K562 (cell line): ENCODE data around the gene ARMC12. TPM values are rescaled to one million over a fixed set of nuclear protein-coding genes. Genes with fewer than 3 reads are reported as not detected.

Source experiments
- ATAC-seq: fragments of 200-7000 bp; cut with Tn5 transposase; 3 replicates; pipeline ENCODE4 v1.9.1; 2020; ENCODE audit warnings: moderate library complexity
- BruUV-seq: library from RNA; stranded (reverse); fragments of 400-500 nt; replicated peaks from 2 replicates; lab custom pipeline; 2021; lab: Mats Ljungman, UMichigan
- CTCF ChIA-PET: fragments of 300-600 bp; formaldehyde crosslinking; extraction: SDS; loops from one replicate; lab custom pipeline; 2021; ENCODE audit warnings: low intra/inter-chr PET ratio; lab: Yijun Ruan, JAX
- POLR2A ChIA-PET: fragments of 300-600, 350-650 bp; sonication (Branson Sonifier 250); formaldehyde crosslinking; extraction: SDS; loops from one replicate; lab custom pipeline; 2021; ENCODE audit warnings: antibody characterized with exemption, inconsistent platforms; lab: Yijun Ruan, JAX
- DNase-seq, 4 experiments: peaks; one replicate each; pipeline versions ENCODE4 v3.0.0 to v3.0.0-alpha.2; 2011 to 2018; ENCODE audit warnings: low spot score in 3 of 4, mixed read lengths in 3 of 4; ENCODE audit errors: extremely low read depth in 1 of 4
- FAIRE-seq: peaks from 2 replicates; lab custom pipeline; 2011; peaks lifted over from hg19 to GRCh38; lab: Jason Lieb, UNC
- H2AFZ ChIP-seq: 2 replicates; pipeline ENCODE4 v1.6.0; 2011; ENCODE audit warnings: low read depth, low read length, control low read depth, inconsistent platforms
- H3K27ac ChIP-seq: fragments of 200-600 bp; 3 replicates; pipeline ENCODE4 v1.8.0; 2011; ENCODE audit warnings: low read depth, mild to moderate bottlenecking, control low read depth, inconsistent platforms, low read length, moderate library complexity, mixed read lengths; ENCODE audit errors: extremely low read depth
- H3K27me3 ChIP-seq, 2 experiments: fragments of 300-600 bp in 1 of 2; 2 replicates in 1 of 2; 3 replicates in 1 of 2; pipeline versions ENCODE4 v1.6.0 to v1.8.0; 2011; ENCODE audit warnings: inconsistent platforms in 2 of 2, low read length in 2 of 2, mild to moderate bottlenecking in 1 of 2, mixed read lengths in 1 of 2, moderate library complexity in 1 of 2; ENCODE audit not compliant: control insufficient read depth in 2 of 2, insufficient read depth in 2 of 2
- H3K36me3 ChIP-seq: fragments of 300-600 bp; 3 replicates; pipeline ENCODE4 v1.8.0; 2011; ENCODE audit warnings: mild to moderate bottlenecking, low read length, inconsistent platforms; ENCODE audit not compliant: control insufficient read depth, insufficient read depth
- H3K4me1 ChIP-seq, 2 experiments: fragments of 200-600 bp in 1 of 2; replicated peaks in 1 of 2; 2 replicates in 1 of 2; 3 replicates in 1 of 2; pipeline versions ENCODE4 v1.5.1 to v1.8.0; 2011; ENCODE audit warnings: inconsistent platforms in 2 of 2, low read length in 2 of 2, mild to moderate bottlenecking in 1 of 2, mixed read lengths in 1 of 2, moderate library complexity in 1 of 2; ENCODE audit not compliant: control insufficient read depth in 2 of 2, insufficient read depth in 2 of 2
- H3K4me2 ChIP-seq: 2 replicates; pipeline ENCODE4 v1.6.1; 2011; ENCODE audit warnings: low read length, control low read depth, inconsistent platforms, mixed read lengths; ENCODE audit not compliant: insufficient read depth
- H3K4me3 ChIP-seq: fragments of 200-600 bp; sonication (generic), shearing (Covaris generic); 2 replicates; pipeline ENCODE4 v1.5.1; 2016; ENCODE audit warnings: control low read depth, inconsistent platforms
- H3K79me2 ChIP-seq: fragments of 200-600 bp; 3 replicates; pipeline ENCODE4 v1.8.0; 2011; ENCODE audit warnings: low read length, inconsistent platforms; ENCODE audit not compliant: control insufficient read depth, insufficient read depth
- H3K9ac ChIP-seq, 2 experiments: 2 replicates each; pipeline versions ENCODE4 v1.6.0 to v1.6.1; 2011; ENCODE audit warnings: low read depth in 2 of 2, low read length in 2 of 2, control low read depth in 1 of 2, inconsistent platforms in 1 of 2, mild to moderate bottlenecking in 1 of 2, mixed read lengths in 1 of 2; ENCODE audit not compliant: insufficient read depth in 1 of 2
- H3K9me1 ChIP-seq: one replicate; pipeline ENCODE4 v1.6.0; 2011; ENCODE audit warnings: inconsistent platforms, mild to moderate bottlenecking, low read length, moderate library complexity; ENCODE audit not compliant: control insufficient read depth, insufficient read depth
- H3K9me3 ChIP-seq: replicated peaks from 2 replicates; pipeline ENCODE4 v1.5.1; 2011; ENCODE audit warnings: low read depth, low read length, inconsistent platforms; ENCODE audit not compliant: control insufficient read depth, insufficient read depth
- H4K20me1 ChIP-seq: replicated peaks from 2 replicates; pipeline ENCODE4 v1.6.1; 2011; ENCODE audit warnings: low read length, inconsistent platforms, mixed read lengths; ENCODE audit not compliant: control insufficient read depth, insufficient read depth
- ARID3A ChIP-seq: IDR thresholded peaks from 2 replicates; pipeline ENCODE4 v1.6.1; 2012; ENCODE audit warnings: low read depth, low read length, improper control_type of control experiment, borderline replicate concordance
- CBX3 ChIP-seq, 2 experiments: IDR thresholded peaks; 1 replicate in 1 of 2; 2 replicates in 1 of 2; pipeline ENCODE4 v1.6.1; 2012; ENCODE audit warnings: inconsistent platforms in 2 of 2, low read length in 2 of 2, borderline replicate concordance in 1 of 2, control low read depth in 1 of 2
- CHAMP1 ChIP-seq: fragments of 450-650 bp; IDR thresholded peaks from 2 replicates; pipeline ENCODE4 v1.6.1; 2016; ENCODE audit warnings: mild to moderate bottlenecking
- E2F8 ChIP-seq: fragments of 450-650 bp; IDR thresholded peaks from 2 replicates; pipeline ENCODE4 v1.7.1; 2018; ENCODE audit warnings: mild to moderate bottlenecking, low read depth; ENCODE audit not compliant: partially characterized antibody
- ETS1 ChIP-seq: conservative IDR thresholded peaks from 2 replicates; pipeline ENCODE4 v1.6.1; 2011; ENCODE audit warnings: low read depth, mild to moderate bottlenecking, low read length; ENCODE audit not compliant: control insufficient read depth
- HDAC1 ChIP-seq, 2 experiments: fragments of 450-650 bp; IDR thresholded peaks; 2 replicates each; pipeline ENCODE4 v1.6.1; 2016 to 2017; ENCODE audit warnings: inconsistent platforms in 1 of 2, mild to moderate bottlenecking in 1 of 2, moderate library complexity in 1 of 2
- MCM7 ChIP-seq, 2 experiments: fragments of 450-650 bp; IDR thresholded peaks; 2 replicates each; pipeline ENCODE4 v1.6.1; 2016 to 2018
- NFYB ChIP-seq: IDR thresholded peaks from 2 replicates; pipeline ENCODE4 v1.6.1; 2011; ENCODE audit warnings: mild to moderate bottlenecking, moderate library complexity; ENCODE audit not compliant: insufficient read length; ENCODE audit errors: extremely low read depth
- POLR2B ChIP-seq: fragments of 450-650 bp; IDR thresholded peaks from 2 replicates; pipeline ENCODE4 v1.6.1; 2018; ENCODE audit warnings: low read depth; ENCODE audit not compliant: partially characterized antibody
- STAT5A ChIP-seq: IDR thresholded peaks from 2 replicates; pipeline ENCODE4 v1.6.1; 2012; ENCODE audit warnings: low read length, inconsistent platforms, borderline replicate concordance
- TCF15 ChIP-seq: fragments of 250-450 bp; sonication (Bioruptor Pico); IDR thresholded peaks from 2 replicates; pipeline ENCODE4 v1.8.0; 2022; ENCODE audit warnings: moderate library complexity, mild to moderate bottlenecking, inconsistent platforms
- USF1 ChIP-seq: sonication (generic); formaldehyde crosslinking; IDR thresholded peaks from 2 replicates; pipeline ENCODE4 v1.9.0; 2022; ENCODE audit warnings: mild to moderate bottlenecking, missing genetic modification reagents
- in situ Hi-C: fragments of 300-500 bp; cut with MboI; formaldehyde crosslinking; loops from 4 replicates; pipeline ENCODE4 v1.15.0; 2018; ENCODE audit warnings: inconsistent platforms, mixed read lengths
- intact Hi-C: fragments of 100-400 bp; cut with micrococcal nuclease; formaldehyde crosslinking; loops from 2 replicates; pipeline ENCODE4 v1.14.2; 2022
- polyA plus RNA-seq, 8 experiments: library from polyadenylated mRNA; depleted of rRNA in 4 of 8; stranded (reverse) in 5 of 8; unstranded in 3 of 8; fragments of >200 nt; fragmentation: Nextera tagmentation in 2 of 8; fragmentation: Illumina TruSeq in 1 of 8; extraction: Ambion mirVana in 2 of 8; extraction: Trizol in 1 of 8; gene quantifications; 2 replicates each; pipeline versions ENCODE4 v1.2.1 to v1.2.3, GENCODE V29; 2011 to 2014; ENCODE audit warnings: inconsistent platforms in 1 of 8, missing spikeins in 1 of 8
- total RNA-seq, 7 experiments: library from RNA; depleted of rRNA in 6 of 7; stranded (reverse); fragments of >200 nt in 6 of 7; fragmentation: Illumina TruSeq in 2 of 7; extraction: Trizol in 2 of 7; gene quantifications; 2 replicates each; pipeline versions ENCODE4 v1.2.1 to v1.2.3, GENCODE V29; 2011 to 2021; ENCODE audit warnings: low replicate concordance in 1 of 7

The ARMC12 gene
- total and polyA plus RNA-seq, 9 of the 15 experiments (the other 6 are each of a cell fraction or from before 2014, with no cell fraction given), result 0.09 to 0.58 (median 0.31) TPM; not detected in 3

GRCh38 chr6:35703554-35703953, 33.3 kb upstream of the ARMC12 start:
- peaks cover 20 to 21% of the 10 kb centered on the region in 2 experiments; a peak in 4 of 5 replicates for H3K4me1 ChIP-seq
- peak in 2 of 4 experiments; percentile 66 to 79 for DNase-seq
- no TSS peak for BruUV-seq
- no peaks in the 10 kb centered on the region for H3K27me3 ChIP-seq
- H4K20me1 ChIP-seq, result no peaks in the 10 kb centered on the region
- no peak overlapping the region for H3K4me3 ChIP-seq
- ChIA-PET POLR2A (interaction anchor here (0.5 to 1.0 kb wide), 4 partner anchors 10 to 208 kb away, joined by 3 read pairs; no protein-coding TSS in a partner anchor), CTCF (no interaction called here)
- H3K9me1 ChIP-seq, result no peaks in the 10 kb centered on the region
- H3K9me3 ChIP-seq, result peaks cover 6% of the 10 kb centered on the region
- H2AFZ ChIP-seq, result no peak overlapping the region
- H3K36me3 ChIP-seq, result no peaks in the 10 kb centered on the region
- intact Hi-C loops (no loop called here), in situ Hi-C loops (no loop called here)
- no peak overlapping the region for H3K27ac ChIP-seq
- H3K79me2 ChIP-seq, result no peaks in the 10 kb centered on the region
- H3K9ac ChIP-seq, result no peak overlapping the region
- H3K4me2 ChIP-seq, result no peak overlapping the region
- ATAC-seq, result no peak
- no peak for FAIRE-seq
- peak in 1 of 2 experiments; percentile 96; a peak in 2 of 3 replicates for TF ChIP-seq CBX3 (IDR thresholded peaks at IDR 0.05; ENCODE audit: borderline replicate concordance in 1 of 2, low read length in 2 of 2)
- TF ChIP-seq TCF15 (CRISPR knock-in tag), result no peak
- TF ChIP-seq ETS1, result 0 out of 2 replicates have a peak, but pooled peaks have one; percentile 20
- peak; percentile 86 for TF ChIP-seq NFYB
- no peak for TF ChIP-seq MCM7 (IDR thresholded peaks at IDR 0.05)
- no peak for TF ChIP-seq POLR2B
- peak; percentile 67; the same call in 1 of the 2 replicates for TF ChIP-seq CHAMP1
- no peak for TF ChIP-seq STAT5A
- no peak for TF ChIP-seq ARID3A
- peak; percentile 92 for TF ChIP-seq USF1
- TF ChIP-seq E2F8, result no peak
- TF ChIP-seq HDAC1 (IDR thresholded peaks at IDR 0.05), result no peak
